HUES64 (cell line): Measurements from ENCODE around the gene RAB31.

Source experiments
- H3K27ac ChIP-seq: 2 replicates; pipeline ENCODE4 v1.7.0; 2013; ENCODE audit warnings: low read depth, low read length, inconsistent platforms
- H3K27me3 ChIP-seq: 2 replicates; pipeline ENCODE4 v1.6.1; 2013; ENCODE audit warnings: mild to moderate bottlenecking, low read length; ENCODE audit not compliant: insufficient read depth
- H3K36me3 ChIP-seq: 2 replicates; pipeline ENCODE4 v1.6.1; 2013; ENCODE audit warnings: mild to moderate bottlenecking, low read length; ENCODE audit not compliant: insufficient read depth
- H3K4me1 ChIP-seq: 2 replicates; pipeline ENCODE4 v1.6.1; 2013; ENCODE audit warnings: mild to moderate bottlenecking, low read length, moderate library complexity; ENCODE audit not compliant: insufficient read depth
- H3K4me3 ChIP-seq: 2 replicates; pipeline ENCODE4 v1.5.1; 2013; ENCODE audit warnings: mild to moderate bottlenecking, low read length, moderate library complexity
- H3K9ac ChIP-seq: 2 replicates; pipeline ENCODE4 v1.6.1; 2013; ENCODE audit warnings: mild to moderate bottlenecking, low read depth, low read length
- H3K9me3 ChIP-seq: 2 replicates; pipeline ENCODE4 v1.6.1; 2013; ENCODE audit warnings: low read depth, low read length; ENCODE audit not compliant: insufficient read depth
- WGBS: fragments of 150-250, 120-280 bp; methylation state at CpG from one replicate; pipeline ENCODE4 v1.1.7; 2013; ENCODE audit warnings: missing lambda C conversion rate; 5-methylcytosine and 5-hydroxymethylcytosine counted together

Gene RAB31

GRCh38 chr18:9681217-9681616 lies 26.9 kb upstream of the RAB31 start:
- Histone ChIP-seq H3K9me3 (no peaks in the 10 kb centered on the region), H3K27ac (no peak overlapping the region), H3K9ac (no peak overlapping the region), H3K36me3 (no peaks in the 10 kb centered on the region), H3K4me3 (no peak overlapping the region), H3K27me3 (no peaks in the 10 kb centered on the region), H3K4me1 (peaks cover 6% of the 10 kb centered on the region; the same call in 1 of the 2 replicates)
- WGBS = no CpG with 5 or more reads among the region's 1 CpG

GRCh38 chr18:9682572-9682971 lies 25.5 kb upstream of the RAB31 start:
- no peak overlapping the region for H3K27ac ChIP-seq
- no CpG with 5 or more reads among the region's 1 CpG for WGBS
- no peaks in the 10 kb centered on the region for H3K36me3 ChIP-seq
- peaks cover 6% of the 10 kb centered on the region; the same call in 1 of the 2 replicates for H3K4me1 ChIP-seq
- H3K27me3 ChIP-seq = no peaks in the 10 kb centered on the region
- no peak overlapping the region for H3K4me3 ChIP-seq
- H3K9me3 ChIP-seq = no peaks in the 10 kb centered on the region
- H3K9ac ChIP-seq = no peak overlapping the region

- Histone ChIP-seq H3K4me1 (peaks cover 6% of the 10 kb centered on the region; the same call in 1 of the 2 replicates), H3K9ac (no peak overlapping the region), H3K36me3 (no peaks in the 10 kb centered on the region), H3K4me3 (no peak overlapping the region), H3K27ac (no peak overlapping the region), H3K27me3 (no peaks in the 10 kb centered on the region), H3K9me3 (no peaks in the 10 kb centered on the region)
- WGBS = 84% methylated on average over 9 of the region's 9 CpGs
Observed at GRCh38 chr18:9683418-9684396, 24.4 kb upstream of the RAB31 start.

- Histone ChIP-seq H3K27me3 (no peaks in the 10 kb centered on the region), H3K9me3 (no peaks in the 10 kb centered on the region), H3K27ac (no peak overlapping the region), H3K36me3 (no peaks in the 10 kb centered on the region), H3K9ac (no peak overlapping the region), H3K4me3 (no peak overlapping the region), H3K4me1 (peaks cover 6% of the 10 kb centered on the region; the same call in 1 of the 2 replicates)
- WGBS = 90% methylated on average over 9 of the region's 9 CpGs
Observed at GRCh38 chr18:9684881-9685614, 23.1 kb upstream of the RAB31 start.

GRCh38 chr18:9685615-9685890 lies 22.5 kb upstream of the RAB31 start:
- H3K27ac ChIP-seq = no peak overlapping the region
- no peaks in the 10 kb centered on the region for H3K36me3 ChIP-seq
- H3K27me3 ChIP-seq = no peaks in the 10 kb centered on the region
- 92% methylated on average over 4 of the region's 4 CpGs for WGBS
- no peak overlapping the region for H3K9ac ChIP-seq
- H3K4me1 ChIP-seq = peaks cover 6% of the 10 kb centered on the region; the same call in 1 of the 2 replicates
- no peaks in the 10 kb centered on the region for H3K9me3 ChIP-seq
- no peak overlapping the region for H3K4me3 ChIP-seq

- Histone ChIP-seq H3K4me1 (peaks cover 6% of the 10 kb centered on the region; the same call in 1 of the 2 replicates), H3K36me3 (no peaks in the 10 kb centered on the region), H3K27ac (no peak overlapping the region), H3K9ac (no peak overlapping the region), H3K4me3 (no peak overlapping the region), H3K9me3 (no peaks in the 10 kb centered on the region), H3K27me3 (no peaks in the 10 kb centered on the region)
- WGBS = 68% methylated on average over 19 of the region's 19 CpGs
Observed at GRCh38 chr18:9688036-9688741, 19.9 kb upstream of the RAB31 start.

GRCh38 chr18:9689253-9689652 lies 18.8 kb upstream of the RAB31 start:
- 95% methylated on average over 3 of the region's 3 CpGs for WGBS
- Histone ChIP-seq H3K36me3 (no peaks in the 10 kb centered on the region), H3K27ac (no peak overlapping the region), H3K4me1 (0 out of 2 replicates have a peak, but pooled peaks cover 3% of the 10 kb centered on the region), H3K4me3 (no peak overlapping the region), H3K9me3 (no peaks in the 10 kb centered on the region), H3K27me3 (no peaks in the 10 kb centered on the region), H3K9ac (no peak overlapping the region)

- Histone ChIP-seq H3K36me3 (no peaks in the 10 kb centered on the region), H3K9ac (no peak overlapping the region), H3K4me1 (no peaks in the 10 kb centered on the region), H3K4me3 (no peak overlapping the region), H3K27me3 (no peaks in the 10 kb centered on the region), H3K27ac (no peak overlapping the region), H3K9me3 (no peaks in the 10 kb centered on the region)
- WGBS = 91% methylated on average over 3 of the region's 3 CpGs
Observed at GRCh38 chr18:9690418-9691188, 17.5 kb upstream of the RAB31 start.

GRCh38 chr18:9691235-9691634 lies 16.9 kb upstream of the RAB31 start:
- Histone ChIP-seq H3K36me3 (no peaks in the 10 kb centered on the region), H3K9me3 (no peaks in the 10 kb centered on the region), H3K27me3 (no peaks in the 10 kb centered on the region), H3K9ac (no peak overlapping the region), H3K27ac (no peak overlapping the region), H3K4me3 (no peak overlapping the region), H3K4me1 (no peaks in the 10 kb centered on the region)
- 88% methylated on average over 1 of the region's 1 CpG for WGBS

- WGBS = 78% methylated on average over 5 of the region's 5 CpGs
- H3K27me3 ChIP-seq = no peaks in the 10 kb centered on the region
Observed at GRCh38 chr18:9694174-9694573, 13.9 kb upstream of the RAB31 start.

More at GRCh38 chr18:9694174-9694573, 13.9 kb upstream of the RAB31 start:
- Histone ChIP-seq H3K4me1 (no peaks in the 10 kb centered on the region), H3K9ac (no peak overlapping the region), H3K27ac (no peak overlapping the region), H3K36me3 (no peaks in the 10 kb centered on the region), H3K9me3 (no peaks in the 10 kb centered on the region), H3K4me3 (no peak overlapping the region)
